MM.1S (cell line): ENCODE data around the gene INS.

Experiments
- DNase-seq: peaks from one replicate; pipeline ENCODE4 v3.0.0-alpha.2; 2015
- H2AFZ ChIP-seq: fragments of 300-600 bp; sonication (generic); 2 replicates; pipeline ENCODE4 v1.6.0; 2016; ENCODE audit warnings: antibody characterized with exemption, low read length
- H3F3A ChIP-seq: fragments of 300-600 bp; sonication (generic); 2 replicates; pipeline ENCODE4 v1.6.1; 2016; ENCODE audit warnings: mild to moderate bottlenecking, antibody characterized with exemption, low read length, moderate library complexity, mixed read lengths; ENCODE audit not compliant: insufficient read depth
- H3K27ac ChIP-seq: fragments of 300-600 bp; sonication (generic); 2 replicates; pipeline ENCODE4 v1.5.1; 2016; ENCODE audit warnings: mild to moderate bottlenecking, low read length
- H3K27me3 ChIP-seq: fragments of 300-600 bp; sonication (generic); replicated peaks from 2 replicates; pipeline ENCODE4 v1.6.0; 2016; ENCODE audit warnings: low read length; ENCODE audit not compliant: insufficient read depth
- H3K36me3 ChIP-seq: fragments of 300-600 bp; sonication (generic); replicated peaks from 2 replicates; pipeline ENCODE4 v1.6.1; 2016; ENCODE audit warnings: mild to moderate bottlenecking, low read length, mixed read lengths; ENCODE audit not compliant: insufficient read depth
- H3K4me1 ChIP-seq: fragments of 300-600 bp; sonication (generic); 2 replicates; pipeline ENCODE4 v1.6.1; 2016; ENCODE audit warnings: low read length, mixed read lengths
- H3K4me2 ChIP-seq: fragments of 300-600 bp; sonication (generic); 2 replicates; pipeline ENCODE4 v1.6.0; 2016; ENCODE audit warnings: low read depth, low read length
- H3K4me3 ChIP-seq: fragments of 300-600 bp; sonication (generic); 2 replicates; pipeline ENCODE4 v1.5.1; 2016; ENCODE audit warnings: low read length, mixed read lengths
- H3K79me2 ChIP-seq: fragments of 300-600 bp; sonication (generic); 2 replicates; pipeline ENCODE4 v1.6.1; 2016; ENCODE audit warnings: mixed run types, low read length, mixed read lengths
- H3K9ac ChIP-seq: fragments of 300-600 bp; sonication (generic); 2 replicates; pipeline ENCODE4 v1.6.1; 2016; ENCODE audit warnings: low read length, mixed read lengths
- H3K9me2 ChIP-seq: fragments of 300-600 bp; sonication (generic); replicated peaks from 2 replicates; pipeline ENCODE4 v1.6.1; 2016; ENCODE audit warnings: mild to moderate bottlenecking, low read length, mixed read lengths; ENCODE audit not compliant: insufficient read depth
- H3K9me3 ChIP-seq: fragments of 300-600 bp; sonication (generic); replicated peaks from 2 replicates; pipeline ENCODE4 v1.6.1; 2016; ENCODE audit warnings: mild to moderate bottlenecking, low read length, mixed read lengths; ENCODE audit not compliant: insufficient read depth
- H4K20me1 ChIP-seq: fragments of 300-600 bp; sonication (generic); 2 replicates; pipeline ENCODE4 v1.6.1; 2016; ENCODE audit warnings: mild to moderate bottlenecking, low read length, moderate library complexity, mixed read lengths; ENCODE audit not compliant: insufficient read depth
- EZH2 ChIP-seq: fragments of 300-600 bp; sonication (generic); optimal IDR thresholded peaks from 2 replicates; pipeline ENCODE3; 2017; ENCODE audit warnings: low read depth, mild to moderate bottlenecking, antibody characterized with exemption, low read length, mixed read lengths
- EZH2phosphoT487 ChIP-seq: fragments of 300-600 bp; sonication (generic); IDR thresholded peaks from 2 replicates; pipeline ENCODE4 v1.6.1; 2018; ENCODE audit warnings: antibody characterized with exemption, low read length
- TF ChIP-seq, protein P1 (sequence below): fragments of 300-600 bp; sonication (generic); IDR thresholded peaks from 2 replicates; pipeline ENCODE4 v1.5.1; 2016; ENCODE audit warnings: antibody characterized with exemption, low read length, mixed read lengths

The INS gene

DNA sequence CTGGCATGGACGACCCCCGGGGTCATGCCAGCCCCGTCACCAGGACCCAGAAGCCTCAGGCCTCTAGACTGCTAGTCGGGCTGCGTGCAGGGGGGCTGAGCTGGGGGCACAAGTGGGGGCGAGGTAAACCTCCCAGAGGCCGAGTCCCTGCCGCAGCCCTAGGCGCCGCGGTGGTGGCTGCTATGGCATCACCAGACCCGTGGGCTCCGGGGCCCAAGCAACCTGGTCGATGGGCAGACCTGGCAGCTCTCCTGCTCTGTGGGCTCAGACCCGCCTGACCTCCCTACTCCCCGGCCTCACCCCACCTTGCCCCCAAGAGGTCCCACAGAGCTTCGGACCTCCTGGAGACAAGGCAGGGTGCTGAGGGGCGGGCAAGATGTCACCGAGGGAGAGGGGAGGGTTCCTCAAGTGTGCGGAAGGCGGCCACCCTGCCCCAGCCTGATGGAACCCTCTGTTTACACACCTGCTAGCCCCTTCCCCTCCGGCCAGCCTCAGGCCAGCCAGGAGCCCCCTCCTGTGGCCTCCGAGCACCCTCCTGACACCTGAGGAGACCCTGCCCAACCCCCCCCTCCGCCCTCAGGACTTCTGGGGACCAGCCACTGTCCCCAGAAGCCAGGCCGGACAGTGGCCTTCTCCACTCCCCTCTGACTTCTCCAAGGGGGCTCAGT, 31.2 kb downstream of the INS start:
- no peaks in the 10 kb centered on the region for H3K9me3 ChIP-seq

DNA sequence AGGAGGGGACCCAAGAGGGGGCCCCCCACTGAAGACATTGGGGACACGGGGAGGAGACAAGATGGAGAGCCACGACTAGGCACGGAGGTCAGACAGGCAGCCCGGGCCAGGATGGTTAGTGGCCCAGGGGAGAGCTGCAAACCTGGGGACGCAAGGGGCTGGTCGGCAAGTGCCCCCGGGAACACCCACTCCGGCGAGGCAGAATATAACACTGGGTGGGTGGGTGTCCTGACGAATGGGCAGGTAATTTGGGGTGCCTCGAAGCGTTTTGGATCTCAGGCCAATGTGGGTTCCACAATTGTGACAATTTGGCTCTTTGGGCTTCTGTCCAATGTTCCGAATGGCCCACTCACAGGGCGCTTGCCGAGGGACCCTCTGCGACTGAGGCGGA, 31.7 kb downstream of the INS start:
- Histone ChIP-seq H3K79me2 (no peaks in the 10 kb centered on the region), H3K9me2 (no peaks in the 10 kb centered on the region), H3K36me3 (no peaks in the 10 kb centered on the region), H3K9ac (no peak overlapping the region), H3K27ac (no peak overlapping the region), H3K27me3 (peaks cover 60% of the 10 kb centered on the region), H3F3A (no peaks in the 10 kb centered on the region), H3K4me1 (no peaks in the 10 kb centered on the region), H3K4me3 (no peak overlapping the region), H4K20me1 (no peaks in the 10 kb centered on the region), H2AFZ (no peak overlapping the region), H3K9me3 (no peaks in the 10 kb centered on the region), H3K4me2 (no peak overlapping the region)
- DNase-seq = no peak
- TF ChIP-seq EZH2 (no peak), EZH2phosphoT487 (no peak)
- TF ChIP-seq, protein P1, sequence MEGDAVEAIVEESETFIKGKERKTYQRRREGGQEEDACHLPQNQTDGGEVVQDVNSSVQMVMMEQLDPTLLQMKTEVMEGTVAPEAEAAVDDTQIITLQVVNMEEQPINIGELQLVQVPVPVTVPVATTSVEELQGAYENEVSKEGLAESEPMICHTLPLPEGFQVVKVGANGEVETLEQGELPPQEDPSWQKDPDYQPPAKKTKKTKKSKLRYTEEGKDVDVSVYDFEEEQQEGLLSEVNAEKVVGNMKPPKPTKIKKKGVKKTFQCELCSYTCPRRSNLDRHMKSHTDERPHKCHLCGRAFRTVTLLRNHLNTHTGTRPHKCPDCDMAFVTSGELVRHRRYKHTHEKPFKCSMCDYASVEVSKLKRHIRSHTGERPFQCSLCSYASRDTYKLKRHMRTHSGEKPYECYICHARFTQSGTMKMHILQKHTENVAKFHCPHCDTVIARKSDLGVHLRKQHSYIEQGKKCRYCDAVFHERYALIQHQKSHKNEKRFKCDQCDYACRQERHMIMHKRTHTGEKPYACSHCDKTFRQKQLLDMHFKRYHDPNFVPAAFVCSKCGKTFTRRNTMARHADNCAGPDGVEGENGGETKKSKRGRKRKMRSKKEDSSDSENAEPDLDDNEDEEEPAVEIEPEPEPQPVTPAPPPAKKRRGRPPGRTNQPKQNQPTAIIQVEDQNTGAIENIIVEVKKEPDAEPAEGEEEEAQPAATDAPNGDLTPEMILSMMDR = no peak

More for the DNA sequence above, 31.2 kb downstream of the INS start:
- no peak overlapping the region for H3K9ac ChIP-seq
- no peaks in the 10 kb centered on the region for H3K36me3 ChIP-seq
- no peak overlapping the region for H3K27ac ChIP-seq
- no peak overlapping the region for H2AFZ ChIP-seq
- no peak for DNase-seq
- no peak for TF ChIP-seq EZH2
- TF ChIP-seq EZH2phosphoT487 = no peak
- TF ChIP-seq, protein P1 = no peak
- no peaks in the 10 kb centered on the region for H3K4me1 ChIP-seq
- H3K79me2 ChIP-seq = no peaks in the 10 kb centered on the region
- no peaks in the 10 kb centered on the region for H4K20me1 ChIP-seq
- no peak overlapping the region for H3K4me2 ChIP-seq
- no peaks in the 10 kb centered on the region for H3K9me2 ChIP-seq
- peaks cover 65% of the 10 kb centered on the region for H3K27me3 ChIP-seq
- H3F3A ChIP-seq = no peaks in the 10 kb centered on the region
- H3K4me3 ChIP-seq = no peak overlapping the region

DNA sequence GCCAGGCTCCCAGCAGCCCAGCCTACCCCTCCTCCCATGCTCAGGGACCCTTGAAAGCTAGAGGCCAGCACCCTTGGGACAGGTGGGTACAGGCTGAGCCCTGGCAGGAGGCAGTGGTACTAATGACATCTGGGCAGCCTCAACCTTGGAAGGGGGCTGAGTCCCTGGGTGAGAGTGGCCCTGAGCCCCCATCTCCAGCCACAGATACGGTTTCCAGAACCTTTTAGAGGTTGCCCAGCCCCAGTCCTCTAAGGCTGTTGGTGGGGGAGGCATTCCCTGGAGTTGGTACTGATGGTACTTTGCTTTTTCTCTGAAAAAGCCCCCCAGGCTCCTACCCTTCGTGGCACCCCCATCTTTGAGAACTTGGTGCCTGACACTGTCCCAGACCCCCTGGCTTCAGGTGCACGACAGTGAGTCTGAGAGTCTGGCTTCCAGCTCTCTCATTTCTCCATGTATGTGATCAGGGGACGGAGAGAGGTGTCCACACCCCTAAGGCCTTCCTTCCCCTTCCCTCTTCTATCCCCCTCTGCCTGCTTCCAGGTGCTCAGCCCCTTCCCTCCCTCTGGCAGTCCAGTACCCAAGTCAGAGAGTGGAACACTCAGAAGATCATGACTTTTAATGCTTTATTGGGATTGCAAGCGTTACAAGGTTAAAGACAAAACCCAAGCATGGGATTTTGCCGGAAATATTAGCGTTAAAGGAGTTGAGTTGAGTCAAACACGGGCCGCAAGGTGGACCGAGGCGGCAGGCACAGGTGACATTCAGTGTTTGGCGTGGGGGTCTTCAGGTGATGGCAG, 32.3 kb downstream of the INS start:
- H3K9ac ChIP-seq = no peak overlapping the region
- H3F3A ChIP-seq = no peaks in the 10 kb centered on the region
- H2AFZ ChIP-seq = no peak overlapping the region
- H3K36me3 ChIP-seq = no peaks in the 10 kb centered on the region
- no peaks in the 10 kb centered on the region for H4K20me1 ChIP-seq
- H3K4me3 ChIP-seq = no peak overlapping the region
- peaks cover 54% of the 10 kb centered on the region for H3K27me3 ChIP-seq
- TF ChIP-seq EZH2 = no peak
- TF ChIP-seq, protein P1 = no peak
- no peak for TF ChIP-seq EZH2phosphoT487
- H3K9me3 ChIP-seq = no peaks in the 10 kb centered on the region
- H3K9me2 ChIP-seq = no peaks in the 10 kb centered on the region
- no peak for DNase-seq
- no peaks in the 10 kb centered on the region for H3K79me2 ChIP-seq
- H3K27ac ChIP-seq = no peak overlapping the region
- no peaks in the 10 kb centered on the region for H3K4me1 ChIP-seq
- no peak overlapping the region for H3K4me2 ChIP-seq
